Left ventricle myocardium superior (tissue), 1 donor: ENCODE data around the gene CWC22. TPM values are rescaled to one million over a fixed set of nuclear protein-coding genes. Genes with fewer than 3 reads are reported as not detected.
"Not testable (repeated sequence)": the region's sequence is repeated elsewhere in the genome, so short reads cannot be mapped to it uniquely, and the experiment has no call there.

ENCODE experiments used
- ATAC-seq: fragments of 200-7000 bp; cut with Tn5 transposase; one replicate; pipeline ENCODE4 v1.9.1; 2020; ENCODE audit warnings: mild to moderate bottlenecking, moderate library complexity
- DNase-seq: peaks from one replicate; pipeline ENCODE4 v3.0.0-alpha.2; 2020
- intact Hi-C: fragments of 100-400 bp; cut with micrococcal nuclease; formaldehyde crosslinking; loops from one replicate; pipeline ENCODE4 v1.11.0; 2022
- total RNA-seq: library from RNA; stranded (reverse); fragmentation: NEBNext Ultra II Directional; extraction: Animal tissue kit (Norgen Biotek cat#: 25700); gene quantifications from one replicate; pipeline ENCODE4 v1.2.1, GENCODE V29; 2021
- donor health status: DM: no; HTN: yes; CAD: no; lungs with severe emphysema.

Gene CWC22
- total RNA-seq, 1 donor from 2014 or later, result 13.4 TPM

DNA sequence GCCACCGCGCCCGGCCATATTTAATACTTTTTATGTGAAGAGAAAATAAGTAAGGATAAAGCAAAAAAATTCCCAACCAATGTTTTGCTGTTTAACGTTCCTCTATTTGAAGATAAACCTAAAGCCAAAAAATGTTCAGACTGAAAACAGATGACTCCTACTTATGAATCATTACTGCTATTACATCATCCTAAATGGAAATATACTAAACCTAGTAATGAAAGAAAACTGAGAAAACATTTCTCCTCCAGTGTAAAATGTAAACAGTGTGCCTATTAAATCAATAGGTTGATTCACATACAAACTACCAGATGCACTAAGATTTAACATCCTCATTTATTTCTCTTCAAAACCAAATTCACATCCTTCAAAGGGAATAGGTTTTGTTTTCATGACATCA lies 43.5 kb downstream of the CWC22 start:
- intact Hi-C loops, result no loop called here
- ATAC-seq (no peak), DNase-seq (no peak)

DNA sequence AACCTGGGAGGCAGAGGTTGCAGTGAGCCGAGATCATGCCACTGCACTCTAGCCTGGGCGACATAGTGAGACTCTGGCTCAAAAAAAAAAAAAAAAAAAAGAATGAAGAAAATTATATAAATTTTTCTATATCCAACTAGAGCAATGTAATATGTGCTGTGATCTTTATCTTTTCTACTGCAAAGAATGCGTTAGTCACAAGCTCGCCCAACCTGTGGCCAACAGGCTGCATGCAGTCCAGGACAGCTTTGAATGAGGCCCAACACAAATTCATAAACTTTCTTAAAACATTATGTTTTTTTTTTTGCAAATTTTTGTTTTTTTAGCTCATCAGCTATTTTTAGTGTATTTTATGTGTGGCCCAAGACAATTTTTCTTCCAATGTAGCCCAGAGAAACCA lies 48.8 kb downstream of the CWC22 start:
- intact Hi-C loops, ATAC-seq, DNase-seq: not testable (repeated sequence)

DNA sequence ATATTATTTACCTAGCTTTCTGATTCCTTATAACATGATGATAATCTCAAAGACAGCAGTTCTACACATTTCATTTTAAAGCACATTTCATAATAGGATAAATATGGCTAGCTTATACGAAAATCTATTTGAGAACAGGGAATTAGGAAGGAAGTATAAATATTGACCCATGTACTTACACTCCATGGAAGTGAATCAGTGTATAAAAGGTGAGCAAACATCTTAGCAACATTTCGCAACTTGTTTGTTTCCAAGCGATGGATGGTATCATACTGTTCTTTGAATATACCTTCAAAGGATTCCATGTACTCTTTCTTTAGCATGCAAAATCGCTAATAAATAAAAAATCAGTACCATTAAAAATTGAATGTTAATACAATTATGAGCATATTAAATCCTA lies 53.1 kb downstream of the CWC22 start:
- intact Hi-C loops, result no loop called here
- DNase-seq, result no peak
- no peak for ATAC-seq

DNA sequence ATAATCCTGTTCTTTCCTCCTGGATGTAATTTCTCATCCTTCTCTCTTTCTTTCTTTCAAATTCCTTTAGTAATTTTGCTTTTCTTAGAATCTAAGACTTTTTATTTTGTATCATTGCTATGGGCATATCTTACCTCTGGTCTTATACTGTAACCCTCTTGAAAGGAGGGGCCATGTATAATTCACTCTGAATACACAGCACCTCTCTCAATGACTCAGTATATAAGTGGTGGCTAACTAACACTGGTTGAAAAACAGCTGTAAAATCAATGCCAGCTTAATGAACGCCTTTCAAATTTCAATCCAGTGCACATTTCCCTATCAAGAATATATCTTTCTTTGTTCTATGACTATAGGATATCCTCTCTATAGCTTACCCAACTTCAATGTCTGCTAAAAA lies 53.7 kb downstream of the CWC22 start:
- DNase-seq, result no peak

DNA sequence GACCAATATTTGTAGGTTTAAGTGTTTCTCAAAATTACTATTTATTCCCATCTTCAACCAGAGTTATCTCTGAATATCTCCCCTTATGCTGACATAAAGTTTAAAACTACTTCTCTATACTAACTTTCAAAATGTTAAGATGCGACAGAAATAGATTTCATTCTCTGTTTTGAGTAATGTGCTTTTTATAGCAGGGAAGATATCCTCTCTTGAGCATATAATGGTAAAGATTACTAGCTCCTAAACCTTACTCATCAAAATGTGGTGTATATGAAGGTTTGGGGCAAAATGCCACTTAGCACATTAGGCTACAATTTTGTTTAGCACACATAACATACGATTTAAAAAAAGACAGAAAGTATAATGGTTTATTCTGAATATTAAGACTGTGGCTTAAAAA lies 54.4 kb downstream of the CWC22 start:
- intact Hi-C loops, result no loop called here

More for the DNA sequence above, 53.7 kb downstream of the CWC22 start:
- intact Hi-C loops, result no loop called here
- ATAC-seq, result peak; percentile 32

DNA sequence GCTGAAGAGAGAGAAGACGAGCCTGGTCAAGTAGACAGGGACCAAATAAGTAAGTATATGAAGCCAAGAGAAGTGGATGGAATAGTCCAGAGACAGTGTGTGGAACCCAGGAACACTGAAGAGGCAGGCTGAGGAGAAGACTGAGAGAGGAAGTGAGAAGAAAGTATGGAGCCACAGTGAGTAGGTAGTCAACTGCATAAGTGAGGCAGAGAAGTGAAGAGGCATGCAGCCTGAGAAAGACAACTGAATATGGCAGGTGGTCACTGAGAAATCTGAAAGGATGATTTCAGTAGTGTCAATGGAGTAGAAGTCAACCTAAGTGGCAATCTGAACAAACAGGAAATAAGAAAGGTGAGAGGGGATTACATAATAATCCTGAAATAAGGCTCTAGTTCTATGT lies 55.4 kb downstream of the CWC22 start:
- DNase-seq (no peak), ATAC-seq (no peak)
- intact Hi-C loops, result no loop called here

More for the DNA sequence above, 54.4 kb downstream of the CWC22 start:
- ATAC-seq (peak; percentile 55), DNase-seq (no peak)

DNA sequence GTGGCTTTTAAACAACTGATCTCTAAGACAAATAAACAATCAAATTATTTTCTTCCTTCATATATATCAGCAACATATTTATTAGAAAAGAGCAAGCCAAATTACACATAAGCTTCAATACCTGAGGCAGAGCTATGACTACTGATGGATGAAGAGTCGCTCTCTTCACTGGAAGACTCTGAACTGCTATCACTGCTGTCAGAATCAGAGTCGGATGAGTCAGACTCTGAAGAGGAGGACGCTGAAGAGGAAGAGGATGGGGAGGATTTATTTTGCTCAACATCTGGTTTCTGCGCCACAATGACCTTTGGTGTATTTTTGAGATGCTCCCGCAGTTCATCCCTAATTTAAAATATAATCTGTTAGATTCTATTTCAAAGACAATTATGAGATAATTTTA lies 56.7 kb downstream of the CWC22 start:
- DNase-seq (no peak), ATAC-seq (no peak)
- intact Hi-C loops, result no loop called here

DNA sequence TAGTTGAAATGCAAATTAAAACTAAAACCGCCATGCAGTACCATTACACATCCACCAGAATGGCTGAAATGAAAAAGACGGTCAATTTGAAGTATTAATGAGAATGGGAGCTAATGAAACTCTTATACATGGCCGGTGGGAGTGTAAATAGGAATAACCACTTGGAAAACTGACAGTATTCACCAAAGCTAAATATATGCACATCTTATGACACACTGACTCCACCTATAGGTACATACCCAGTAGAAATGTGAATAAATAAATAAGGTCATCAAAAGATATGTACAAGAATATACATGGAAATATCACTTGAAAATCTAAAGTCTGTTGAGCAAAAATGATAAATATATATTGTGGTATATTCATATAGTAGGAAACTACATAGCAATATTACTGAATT lies 57.7 kb downstream of the CWC22 start:
- DNase-seq (no peak), ATAC-seq (no peak)
- intact Hi-C loops, result no loop called here

DNA sequence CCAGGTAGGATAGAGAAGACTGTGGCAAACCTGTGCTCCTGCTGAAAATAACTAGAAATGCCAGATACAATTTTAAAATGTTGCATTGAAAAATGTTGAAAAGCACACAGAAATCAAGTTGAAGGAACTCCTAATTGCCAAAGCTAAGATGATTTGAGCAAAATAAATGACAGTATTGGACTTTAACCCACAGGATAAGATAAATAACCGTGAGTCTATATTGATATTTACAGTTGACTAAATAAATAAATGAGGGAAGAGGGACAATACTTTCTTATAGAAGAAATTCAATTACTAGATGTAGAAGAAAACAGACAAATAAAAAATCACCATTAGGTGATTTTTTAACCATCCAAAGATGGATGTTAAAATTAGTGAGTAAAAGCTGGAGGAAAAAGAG lies 59.0 kb downstream of the CWC22 start:
- intact Hi-C loops, result no loop called here
- ATAC-seq (no peak), DNase-seq (no peak)

DNA sequence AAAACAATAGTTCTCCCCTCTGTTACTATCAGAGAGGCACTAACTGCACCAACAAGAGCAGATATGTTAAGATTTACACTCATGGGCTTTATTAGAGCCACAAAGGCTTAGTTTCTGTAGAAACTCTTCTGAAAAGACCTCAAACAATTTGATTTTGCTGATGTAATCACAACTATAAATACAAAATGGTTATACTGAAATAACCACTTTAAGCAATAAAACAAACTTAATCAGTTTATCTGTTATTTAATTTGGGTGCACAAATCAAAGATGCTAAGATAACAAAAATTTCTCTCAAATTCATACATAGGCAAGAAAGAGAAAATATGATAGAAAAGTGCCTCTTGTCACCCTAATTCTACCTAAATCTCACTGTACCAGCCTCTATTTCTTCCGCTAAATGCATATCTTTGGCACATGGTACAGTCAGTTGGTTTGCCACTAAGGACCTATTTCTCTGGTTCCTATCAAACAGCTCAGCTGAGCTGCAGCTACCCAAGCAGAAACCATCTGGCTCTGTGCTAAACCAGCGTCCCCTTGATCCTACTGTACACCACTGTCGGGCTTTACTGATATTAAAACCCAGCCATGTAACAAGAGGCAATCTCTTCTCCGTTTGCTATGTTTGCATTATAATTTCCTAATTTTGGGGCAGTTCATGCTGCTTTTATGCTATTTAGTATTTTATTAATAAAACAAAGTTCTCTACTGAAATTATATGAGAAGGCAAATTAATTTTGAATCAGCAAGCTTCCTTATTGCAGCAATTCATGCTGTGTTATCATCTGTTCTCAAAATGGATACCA lies 60.1 kb downstream of the CWC22 start:
- ATAC-seq (no peak), DNase-seq (no peak)
- intact Hi-C loops, result no loop called here

DNA sequence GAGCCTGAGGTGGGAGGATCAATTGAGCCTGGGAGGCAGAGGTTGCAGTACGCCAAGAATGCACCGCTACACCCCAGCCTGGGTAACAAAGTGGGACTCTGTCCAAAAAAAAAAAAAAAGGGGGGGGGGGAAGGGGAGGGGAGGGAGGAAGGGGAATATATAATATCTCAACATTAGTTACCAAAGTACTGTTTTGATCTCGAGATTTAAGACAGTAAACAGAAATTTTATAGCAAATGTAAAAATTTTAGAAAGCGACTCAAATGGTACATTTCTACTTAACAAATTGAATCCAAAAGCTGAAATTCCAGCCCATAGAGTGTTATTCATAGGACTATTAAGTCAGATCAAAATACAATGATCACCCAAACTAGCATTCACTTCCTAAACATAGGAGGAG lies 60.8 kb downstream of the CWC22 start:
- intact Hi-C loops, result no loop called here
- ATAC-seq, result no peak
- DNase-seq, result no peak

DNA sequence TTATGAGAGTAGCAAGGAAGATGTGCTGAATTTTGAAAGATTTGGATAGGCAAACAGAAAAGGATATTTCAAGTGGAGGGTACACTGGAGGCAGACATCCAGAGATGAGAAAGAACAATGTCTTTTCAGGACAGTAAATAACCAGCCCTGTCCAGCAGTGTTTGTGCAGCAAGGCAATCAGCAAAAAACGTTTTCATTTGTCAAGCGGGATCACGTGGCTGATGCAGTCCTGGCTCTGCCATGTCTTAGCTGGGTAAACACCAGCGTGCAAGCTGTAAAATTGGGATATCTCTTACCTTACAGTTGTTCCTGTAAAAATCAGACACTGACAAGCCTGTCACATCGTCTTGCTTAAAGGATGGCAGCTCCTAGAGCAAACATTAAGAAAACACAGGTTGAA lies 67.8 kb downstream of the CWC22 start:
- no peak for DNase-seq
- ATAC-seq, result no peak
- intact Hi-C loops, result no loop called here

DNA sequence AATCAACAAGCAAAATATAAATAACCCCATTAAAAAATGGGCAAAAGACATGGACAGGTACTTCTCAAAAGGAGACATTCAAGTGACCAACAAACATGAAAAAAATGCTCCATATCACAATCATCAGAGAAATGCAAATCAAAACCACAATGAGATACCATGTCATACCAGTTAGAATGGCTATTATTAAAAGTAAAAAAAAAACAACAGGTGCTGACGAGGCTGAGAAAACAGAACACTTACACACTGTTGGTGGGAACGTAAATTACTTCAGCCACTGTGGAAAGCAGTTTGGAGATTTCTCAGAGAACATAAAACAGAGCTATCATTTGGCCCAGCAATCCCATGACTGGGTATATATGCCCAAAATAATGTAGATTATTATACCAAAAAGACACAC lies 69.1 kb downstream of the CWC22 start:
- ATAC-seq, result no peak
- DNase-seq, result no peak
- intact Hi-C loops, result no loop called here

DNA sequence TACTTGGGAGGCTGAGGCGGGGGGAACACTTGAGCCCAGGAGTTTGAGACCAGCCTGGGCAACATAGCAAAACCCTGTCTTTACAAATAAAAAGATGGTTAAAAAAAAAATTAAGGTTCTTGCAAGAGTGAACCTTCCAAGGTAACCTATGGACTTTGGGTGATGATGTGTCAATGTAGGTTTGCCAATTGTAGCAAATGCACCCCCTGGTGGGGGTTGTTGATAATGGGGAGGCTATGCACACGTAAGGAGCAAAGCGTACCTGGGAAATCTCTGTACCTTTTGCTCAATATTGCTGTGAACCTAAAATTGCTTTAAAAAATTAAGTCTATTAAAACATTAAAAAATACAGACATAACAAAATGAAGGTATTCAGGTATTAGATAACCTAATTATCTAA lies 70.4 kb downstream of the CWC22 start:
- DNase-seq (no peak), ATAC-seq (no peak)
- intact Hi-C loops, result no loop called here

DNA sequence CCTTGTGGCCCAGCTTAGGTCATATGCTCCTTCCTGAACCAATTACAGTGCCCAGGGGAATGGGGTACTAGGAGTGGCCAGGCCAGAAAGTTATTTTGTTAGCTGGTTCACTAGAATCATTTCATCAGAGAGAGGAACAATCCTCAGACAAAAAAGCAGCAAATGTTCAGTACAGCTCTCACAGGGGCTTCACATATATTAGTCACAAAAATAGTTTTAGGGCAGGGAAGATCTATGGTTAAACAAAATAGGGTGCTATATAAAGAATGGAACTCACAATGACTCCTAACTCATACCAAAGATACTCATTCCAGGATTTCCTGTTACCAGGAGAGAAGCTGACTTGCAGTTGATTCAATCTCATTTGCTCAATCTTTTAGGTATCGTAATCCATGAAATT lies 71.0 kb downstream of the CWC22 start:
- ATAC-seq (no peak), DNase-seq (no peak)
- intact Hi-C loops, result no loop called here

DNA sequence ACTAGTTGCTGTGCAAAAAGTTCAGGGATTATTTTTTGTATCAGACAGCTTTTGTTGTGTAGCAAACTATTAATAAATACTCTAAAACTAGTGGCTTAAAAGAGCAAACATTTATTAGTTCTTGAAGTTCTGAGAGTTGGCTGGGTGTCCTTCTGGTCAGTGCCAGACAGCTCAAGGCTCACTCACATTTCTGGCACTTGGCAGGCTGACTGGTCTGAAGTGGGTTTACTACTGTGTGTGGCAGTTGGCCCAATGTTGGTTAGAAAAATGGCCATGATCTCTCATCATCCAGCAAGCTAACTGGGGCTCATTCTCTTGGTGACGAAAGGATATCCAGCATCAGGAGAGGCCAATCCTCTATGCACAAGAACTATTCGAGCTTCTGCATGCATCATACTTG lies 74.3 kb downstream of the CWC22 start:
- DNase-seq (peak; percentile 63), ATAC-seq (peak; percentile 98)
- intact Hi-C loops, result no loop called here

DNA sequence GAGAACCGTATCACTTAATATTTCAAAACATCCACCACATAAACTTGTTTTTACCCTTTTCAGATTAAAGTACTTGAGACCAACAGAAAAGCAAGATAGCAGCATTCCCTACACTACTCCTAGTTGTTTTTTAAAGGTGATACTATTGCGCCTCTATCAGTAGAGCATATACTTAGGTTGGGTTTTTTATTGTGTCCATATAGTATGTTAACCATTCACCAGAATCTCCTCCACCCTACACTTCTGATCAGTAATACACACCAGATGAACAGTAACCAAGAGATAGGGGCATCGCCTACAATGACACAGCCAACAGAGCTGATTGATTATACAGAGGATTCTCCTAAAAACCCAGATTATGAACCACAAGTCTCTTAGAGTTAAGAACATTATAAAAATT lies 75.6 kb downstream of the CWC22 start:
- DNase-seq (no peak), ATAC-seq (no peak)
- intact Hi-C loops, result no loop called here

DNA sequence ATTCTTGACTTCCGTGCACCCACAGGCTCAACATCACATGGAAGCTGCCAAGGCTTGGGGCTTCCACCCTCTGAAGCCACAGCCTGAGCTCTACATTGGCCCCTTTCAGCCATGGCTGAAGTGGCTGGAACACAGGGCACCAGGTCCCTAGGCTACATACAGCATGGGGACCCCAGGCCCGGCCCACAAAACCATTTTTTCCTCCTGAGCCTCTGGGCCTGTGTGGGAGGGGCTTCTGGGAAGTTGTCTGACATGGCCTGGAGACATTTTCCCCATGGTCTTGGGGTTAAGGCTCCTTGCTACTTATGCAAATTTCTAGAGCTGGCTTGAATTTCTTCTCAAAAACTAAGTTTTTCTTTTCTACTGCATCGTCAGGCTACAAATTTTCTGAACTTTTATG lies 77.1 kb downstream of the CWC22 start:
- DNase-seq, ATAC-seq, intact Hi-C loops: not testable (repeated sequence)

DNA sequence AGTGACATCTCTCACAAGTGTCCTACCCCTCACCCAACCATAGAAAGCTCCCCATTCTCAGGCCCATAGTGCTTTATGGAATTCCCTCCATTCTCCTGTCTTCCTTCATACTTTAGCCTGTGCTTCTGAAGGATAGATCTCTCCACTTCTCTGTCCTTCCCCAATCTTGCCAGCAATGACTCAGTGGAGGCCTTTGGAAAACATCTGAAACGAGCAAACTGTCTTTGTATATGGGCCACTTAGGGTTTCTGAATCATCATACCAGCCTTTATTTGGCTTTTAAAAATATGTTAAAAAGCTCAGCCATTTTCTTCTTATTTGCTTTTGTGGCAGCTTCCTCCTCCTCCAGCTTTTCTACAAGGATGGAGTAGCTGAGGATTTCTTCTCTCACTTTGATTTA lies 80.1 kb downstream of the CWC22 start:
- intact Hi-C loops, result no loop called here
- no peak for ATAC-seq
- no peak for DNase-seq

DNA sequence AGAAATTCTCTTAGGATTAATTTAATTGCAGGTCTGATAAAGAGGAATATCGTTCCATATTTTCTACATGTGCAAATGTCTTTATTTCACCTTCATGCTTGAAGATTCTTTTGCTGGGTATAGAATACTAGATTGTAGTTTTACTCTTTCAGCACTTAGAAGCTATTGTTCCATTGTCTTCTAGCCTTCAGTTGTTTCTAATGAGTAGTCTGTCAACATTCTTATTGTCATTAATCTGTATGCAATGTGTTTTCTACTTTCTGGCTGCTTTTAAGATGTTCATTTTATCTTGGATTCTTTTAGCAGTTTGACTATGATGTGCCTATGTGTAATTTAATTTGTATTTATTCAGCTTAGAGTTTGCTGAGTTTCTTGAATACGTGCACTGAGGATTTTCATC lies 81.4 kb downstream of the CWC22 start:
- intact Hi-C loops, result no loop called here
- DNase-seq (no peak), ATAC-seq (no peak)

DNA sequence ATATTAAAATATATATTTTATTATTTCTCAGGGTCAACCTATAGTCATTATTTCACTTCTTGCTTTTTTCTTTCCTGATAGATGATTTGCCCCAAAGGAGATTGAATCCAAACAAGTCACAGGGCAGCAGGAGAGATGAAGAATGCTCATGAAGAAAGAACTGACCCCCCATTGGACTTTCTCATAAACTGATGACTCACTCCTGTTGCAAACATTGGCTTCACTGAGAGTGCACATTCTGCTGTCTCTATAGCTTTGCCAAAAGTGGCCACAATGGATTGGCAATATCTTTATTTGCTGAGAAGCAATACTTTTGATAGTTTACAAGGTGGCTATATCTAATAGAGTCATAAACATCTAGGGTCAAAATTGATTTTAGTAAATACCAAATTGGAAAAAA lies 89.8 kb downstream of the CWC22 start:
- ATAC-seq, result no peak
- DNase-seq, result no peak

More for the DNA sequence above, 89.8 kb downstream of the CWC22 start:
- intact Hi-C loops, result no loop called here
